ENCODE measurements around the gene SNRPA1.

SNRPA1 gene

DNA sequence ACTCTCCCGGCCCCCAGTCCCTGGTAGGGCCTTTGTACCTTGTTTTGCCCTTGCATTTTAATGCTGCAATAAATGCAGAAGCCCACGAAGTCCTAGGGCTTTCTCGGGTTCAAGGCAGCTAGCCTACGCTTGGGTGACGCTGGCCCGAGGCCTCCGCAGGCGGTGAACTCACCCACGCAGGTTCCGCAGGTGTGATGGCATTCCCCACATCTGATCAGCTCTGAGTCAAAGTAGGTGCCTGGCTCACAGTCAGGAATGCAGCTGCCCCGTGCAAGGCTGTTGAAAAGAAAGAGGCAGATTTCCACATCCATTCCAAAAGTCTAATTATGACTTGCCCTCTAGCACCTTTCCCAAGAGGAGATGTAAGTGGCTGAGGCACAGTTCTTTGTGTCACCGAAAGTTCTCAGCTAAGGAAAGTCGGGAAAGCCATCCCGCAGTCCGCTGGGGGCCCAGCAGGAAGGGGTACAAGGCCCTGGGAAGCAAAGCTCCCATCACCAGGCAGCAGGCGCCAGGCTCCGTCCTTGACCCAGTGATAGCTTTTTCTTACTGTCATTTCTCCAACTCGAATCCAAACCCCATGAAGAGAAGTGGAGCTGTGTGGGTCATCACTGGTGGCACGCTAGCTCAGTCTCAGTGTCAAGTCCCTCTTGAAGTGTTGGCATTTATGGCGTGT is 23.2 kb upstream of the SNRPA1 start:
- no peak for DNase-seq

DNA sequence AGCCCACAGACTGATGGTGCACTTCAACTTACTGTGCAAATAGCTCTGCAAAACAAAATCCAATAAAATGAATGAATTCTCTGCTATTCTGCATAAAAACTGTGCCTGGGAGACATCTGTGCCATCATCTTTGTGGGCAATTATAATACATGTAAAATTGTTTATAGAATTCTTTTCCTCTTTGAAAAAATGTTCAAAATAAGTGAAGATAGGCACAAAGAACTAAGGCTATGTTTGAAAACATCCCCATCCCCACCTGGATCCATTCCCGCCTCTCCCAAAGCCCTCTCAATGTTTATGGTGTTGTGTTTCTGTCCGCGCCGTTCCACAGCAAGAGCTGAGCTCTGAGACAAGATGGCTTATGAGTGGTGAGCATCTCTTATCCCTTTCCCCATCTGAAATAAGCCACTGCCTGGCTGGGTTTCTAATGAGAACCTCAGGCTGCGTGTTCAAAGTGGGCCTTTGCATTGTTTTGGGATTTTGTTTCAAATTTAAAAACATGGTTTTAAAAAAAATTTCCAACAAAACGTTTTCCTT is 22.4 kb upstream of the SNRPA1 start:
- DNase-seq, result no peak

DNA sequence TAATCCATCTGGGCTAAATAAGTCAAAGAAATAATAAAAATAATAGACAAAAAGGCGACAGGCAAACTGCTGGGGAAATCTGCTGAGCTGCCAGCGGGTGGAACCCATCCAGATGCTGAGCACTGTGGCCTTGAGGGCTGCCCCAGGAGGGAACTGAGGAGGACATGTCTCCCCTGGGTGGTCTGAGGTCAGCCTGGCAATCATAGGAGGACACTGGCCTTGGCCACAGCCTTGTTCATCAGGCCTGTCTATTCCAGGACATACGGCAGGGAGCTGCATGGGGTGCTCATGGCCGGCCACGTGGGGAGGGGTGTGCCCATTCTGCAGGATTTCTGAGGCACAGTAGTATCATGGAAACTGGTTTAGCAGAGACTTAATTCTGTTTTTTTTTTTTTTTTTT is 21.5 kb upstream of the SNRPA1 start:
- DNase-seq, result no peak

- no peak for DNase-seq
These were observed 20.7 kb upstream of the SNRPA1 start for GRCh38 chr15:101315736-101316135.

- no peak for DNase-seq
These were observed 19.5 kb upstream of the SNRPA1 start for GRCh38 chr15:101314336-101315125.

DNA sequence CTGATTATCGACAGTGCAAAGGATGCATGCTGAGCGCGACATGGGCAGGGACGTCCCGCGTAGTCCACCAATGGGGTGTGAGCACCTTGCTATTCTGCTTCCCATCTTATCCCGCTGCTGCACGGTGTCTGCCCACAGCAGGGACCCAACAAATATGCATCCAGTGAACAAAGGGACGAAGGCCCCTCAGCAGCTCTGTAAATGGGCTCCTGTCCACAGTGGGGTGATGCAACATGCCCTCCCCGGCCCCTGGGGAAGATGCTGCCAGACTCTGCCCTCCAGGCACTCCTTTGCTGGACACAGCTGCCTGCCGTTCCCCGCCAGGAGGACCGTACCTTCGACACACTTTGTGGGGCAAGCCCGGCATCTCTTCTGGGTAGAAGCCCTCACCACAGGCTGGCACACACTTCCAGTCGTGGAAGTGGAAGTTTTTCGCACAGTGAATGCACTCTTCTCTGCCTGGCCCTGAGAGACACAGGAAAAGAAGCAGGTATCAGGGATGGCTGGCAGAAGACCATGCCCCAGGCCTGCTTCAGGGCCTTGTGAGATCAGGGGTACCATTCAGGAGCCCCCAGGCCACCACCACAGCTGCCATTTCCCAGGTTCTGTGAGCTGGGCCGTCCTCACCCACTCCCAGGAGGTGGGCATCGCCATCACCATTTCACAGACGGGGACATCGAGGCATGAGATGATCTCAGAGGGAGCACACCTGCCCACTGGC is 18.2 kb upstream of the SNRPA1 start:
- no peak for DNase-seq

- no peak for DNase-seq
These were observed 15.5 kb upstream of the SNRPA1 start for GRCh38 chr15:101310508-101310907.

DNA sequence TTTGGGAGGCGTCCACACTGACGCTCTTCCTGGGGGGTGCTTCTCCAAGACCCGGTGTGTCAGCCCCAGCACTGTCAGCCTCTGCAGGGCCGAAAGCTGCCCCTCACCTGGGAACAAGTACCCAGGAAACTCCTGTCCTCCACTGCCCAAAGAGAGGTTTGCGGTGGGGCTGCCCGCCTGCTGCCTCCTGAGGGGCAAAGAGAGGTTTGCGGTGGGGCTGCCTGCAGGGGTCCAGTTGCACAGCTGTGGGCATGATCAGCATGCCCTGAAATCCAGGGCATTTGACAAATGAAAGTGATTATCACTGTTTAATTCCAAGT is 15.1 kb upstream of the SNRPA1 start:
- DNase-seq, result no peak

- no peak for DNase-seq
These were observed 14.6 kb upstream of the SNRPA1 start for GRCh38 chr15:101309436-101310160.

GRCh38 chr15:101308604-101309435 is 13.8 kb upstream of the SNRPA1 start:
- no peak for DNase-seq

DNA sequence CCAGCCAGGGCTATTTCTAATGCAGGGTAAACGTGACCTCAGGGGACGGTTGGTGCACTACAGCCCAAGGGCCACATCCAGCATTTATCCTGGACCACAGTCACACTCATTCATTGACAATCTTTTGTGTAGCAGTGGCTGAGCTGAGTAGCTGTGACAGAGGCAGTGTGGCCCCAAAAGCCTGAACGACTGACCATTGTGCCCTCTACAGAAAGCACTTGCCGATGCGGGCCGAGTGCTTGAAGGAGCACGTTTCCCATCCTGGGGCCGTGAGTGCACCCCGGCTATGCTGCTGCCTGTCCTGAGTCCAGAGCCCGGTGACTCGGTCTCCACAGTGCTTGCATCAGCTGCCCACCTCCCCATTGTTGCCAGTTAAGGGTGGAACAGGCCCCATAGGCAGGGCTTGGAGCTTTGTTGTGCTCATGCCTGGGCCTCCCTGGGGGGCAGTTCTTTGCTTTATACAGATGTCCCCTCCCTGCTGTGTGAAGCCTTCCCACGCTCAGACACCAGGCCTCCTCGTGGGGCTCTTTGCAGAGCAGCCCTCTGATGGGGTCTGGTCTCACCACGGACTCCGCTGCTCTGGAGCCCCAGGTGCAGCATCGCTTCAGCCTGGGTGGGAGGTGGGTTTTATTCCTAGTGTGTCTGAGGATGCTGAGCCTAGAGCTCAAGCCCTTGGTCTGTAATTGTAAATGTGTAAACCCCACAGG is 13.0 kb upstream of the SNRPA1 start:
- no peak for DNase-seq

GRCh38 chr15:101307048-101307896 is 12.2 kb upstream of the SNRPA1 start:
- DNase-seq, result no peak

GRCh38 chr15:101306341-101307047 is 11.4 kb upstream of the SNRPA1 start:
- no peak for DNase-seq

DNA sequence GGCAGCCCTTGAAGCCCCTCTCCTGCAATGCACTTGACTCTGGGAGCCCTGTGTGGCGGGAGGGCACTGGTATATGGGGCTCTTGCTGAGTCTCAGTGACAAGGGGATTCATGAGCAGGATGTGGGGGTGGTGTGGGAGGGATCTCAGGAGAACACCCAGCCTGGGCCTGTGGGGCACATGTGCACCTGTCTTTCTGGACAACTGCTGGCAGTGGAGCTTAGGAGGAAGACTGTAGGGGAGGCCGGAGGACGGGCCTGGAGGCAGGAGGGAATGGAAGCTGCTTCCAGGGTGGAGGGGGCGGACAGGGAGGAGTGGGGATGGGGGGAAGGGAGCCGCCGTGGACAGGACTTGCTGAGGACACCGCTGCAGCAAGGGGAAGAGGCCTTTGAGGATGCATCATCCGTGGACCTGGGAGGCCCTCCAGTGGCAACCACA is 10.8 kb upstream of the SNRPA1 start:
- DNase-seq, result no peak

DNA sequence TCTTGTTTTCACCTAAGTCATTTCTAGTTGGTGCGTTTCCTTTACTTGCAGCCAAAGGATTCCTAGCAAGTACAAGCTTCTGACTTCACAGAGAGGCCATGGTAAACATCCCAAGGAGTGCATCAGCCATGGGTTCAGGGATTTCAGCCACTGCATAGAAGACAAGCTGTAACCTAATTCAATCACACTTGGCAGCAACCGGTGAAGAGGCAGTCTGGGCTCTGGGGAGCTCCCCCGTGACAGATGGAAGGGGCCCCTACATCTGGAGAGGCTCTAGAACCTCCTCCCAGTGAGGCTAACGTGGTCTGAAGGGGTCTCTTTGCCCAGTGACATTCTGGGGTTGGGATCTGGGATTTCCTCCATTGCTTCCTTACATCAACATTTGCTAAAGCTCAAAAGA is 8.4 kb upstream of the SNRPA1 start:
- DNase-seq, result no peak

GRCh38 chr15:101296418-101297405 is 1.7 kb upstream of the SNRPA1 start:
- no peak for DNase-seq

- no peak for DNase-seq
These were observed 636 bp upstream of the SNRPA1 start for GRCh38 chr15:101295607-101296161.

DNA sequence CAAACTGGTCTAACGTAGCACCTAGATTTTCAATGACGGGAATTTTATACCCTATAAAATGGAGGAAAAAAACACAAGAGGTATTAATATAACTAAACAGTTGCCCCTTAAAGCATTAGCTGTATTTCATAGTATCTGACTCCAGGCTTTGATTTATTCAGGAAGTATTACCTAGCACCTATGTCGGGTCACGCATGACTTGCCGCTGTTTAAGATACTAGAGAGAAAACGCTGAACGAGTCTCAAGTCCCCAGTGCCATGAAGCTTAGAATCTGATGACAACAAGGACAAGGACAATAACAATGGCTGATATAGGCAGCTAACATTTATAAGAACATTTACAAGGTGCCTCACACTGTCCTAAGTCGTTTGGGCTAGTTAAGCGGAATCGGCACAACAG is 1.9 kb downstream of the SNRPA1 start:
- no peak for DNase-seq

All from activated CD4-positive, alpha-beta T cell treated with anti-CD3 and anti-CD28 coated beads, Interleukin-10, Interleukin-2, amounts not matched to agents 100 ng/mL and 50 ng/mL, durations not matched to agents 16 hours and 8 hours (primary cell).